Measurements from ENCODE around the gene FOXRED2. TPM values are rescaled to one million over a fixed set of nuclear protein-coding genes. Genes with fewer than 3 reads are reported as not detected.

The FOXRED2 gene
- total and polyA plus RNA-seq, 2 experiments from 2014 or later = 11.5 to 38.3 TPM

DNA sequence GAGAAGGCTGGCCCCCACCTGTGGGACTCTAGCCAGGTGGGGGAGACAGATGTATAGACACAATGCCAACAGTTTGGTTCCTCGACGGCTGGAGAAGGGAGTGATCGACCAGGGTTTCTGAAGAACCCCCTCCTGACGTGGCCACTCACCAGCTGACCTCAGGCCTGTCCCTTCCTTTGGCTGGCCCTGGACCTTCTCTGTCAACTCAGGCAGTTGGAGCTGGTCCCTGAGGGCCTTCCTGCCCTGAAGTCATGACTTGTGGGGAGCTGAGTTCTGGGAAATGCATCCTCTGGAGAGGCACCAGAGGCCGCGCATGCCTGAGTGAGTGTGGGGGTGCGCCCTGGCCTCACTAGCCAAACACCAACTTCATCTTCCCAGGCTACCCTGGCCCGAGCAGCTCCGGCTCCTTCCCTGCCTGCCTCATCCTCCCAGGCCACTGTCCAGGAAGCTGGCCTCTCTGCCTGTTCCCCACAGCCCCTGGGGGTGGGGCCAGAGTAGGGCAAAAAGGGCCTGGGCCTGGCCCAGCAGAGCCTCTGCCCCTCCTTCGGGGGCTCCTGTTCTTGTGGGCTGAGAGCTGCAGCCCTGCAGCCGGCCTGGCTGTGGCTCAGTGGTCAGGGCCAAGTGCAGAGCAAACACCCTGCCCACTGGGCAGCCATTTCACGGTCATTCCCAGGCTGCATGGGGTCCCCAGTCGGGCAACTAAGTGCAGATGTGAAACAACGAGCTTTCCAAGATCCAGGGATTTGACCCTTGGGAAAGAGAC is 49.0 kb downstream of the FOXRED2 start:
- H3K27me3 ChIP-seq (ENCODE audit: insufficient read depth) = no peaks in the 10 kb centered on the region
- Mint-ChIP-seq H3K4me3 (no peak overlapping the region), H3K27ac (no peak overlapping the region), H3K9me3 (no peaks in the 10 kb centered on the region), H3K36me3 (ENCODE audit: low read depth) (peaks cover 2% of the 10 kb centered on the region; the same call in 1 of the 3 replicates), H3K4me1 (peaks cover 35% of the 10 kb centered on the region), H3K27me3 (ENCODE audit: insufficient read depth, low read depth, poor library complexity) (peaks cover 21% of the 10 kb centered on the region)
- H3K4me2 ChIP-seq = peak overlapping the region; percentile 42; the same call in 1 of the 2 replicates
- no peaks in the 10 kb centered on the region for H3K36me3 ChIP-seq (ENCODE audit: insufficient read depth)
- H3K27ac ChIP-seq (ENCODE audit: low read depth) = no peak overlapping the region
- H2AFZ ChIP-seq = peak overlapping the region; percentile 69
- H4K20me1 ChIP-seq (replicated peaks; ENCODE audit: insufficient read depth) = no peaks in the 10 kb centered on the region
- no peak for ATAC-seq
- no peak for DNase-seq (ENCODE audit: low spot score)
- TF ChIP-seq ZNF462 (CRISPR knock-in tag; IDR thresholded peaks at IDR 0.05) = no peak
- TF ChIP-seq EZH2phosphoT487 (IDR thresholded peaks at IDR 0.05; ENCODE audit: unreplicated experiment) = no peak
- peaks cover 27% of the 10 kb centered on the region for H3K4me1 ChIP-seq (ENCODE audit: insufficient read depth)
- no peaks in the 10 kb centered on the region for H3K79me2 ChIP-seq (replicated peaks; ENCODE audit: insufficient read depth)
- peaks cover 20% of the 10 kb centered on the region for H3F3A ChIP-seq (replicated peaks; ENCODE audit: low read depth)
- no peaks in the 10 kb centered on the region for H3K9me2 ChIP-seq (ENCODE audit: insufficient read depth)
- no peak overlapping the region for H3K4me3 ChIP-seq

DNA sequence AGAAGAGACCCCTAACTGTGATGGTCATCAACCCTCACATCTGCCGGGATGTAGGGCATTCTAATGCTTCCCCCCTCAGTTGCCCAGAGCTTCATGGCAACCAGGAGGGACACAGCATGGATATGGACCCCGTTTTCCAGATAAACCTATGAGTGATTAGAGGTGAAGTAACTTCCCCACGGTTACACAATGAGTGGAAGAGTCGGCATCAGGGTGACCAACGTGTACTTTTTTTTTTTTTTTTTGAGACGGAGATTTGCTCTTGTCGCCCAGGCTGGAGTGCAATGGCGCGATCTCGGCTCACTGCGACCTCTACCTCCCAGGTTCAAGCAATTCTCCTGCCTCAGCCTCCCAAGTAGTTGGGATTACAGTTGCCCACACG is 50.4 kb downstream of the FOXRED2 start:
- no peak overlapping the region for H3K4me3 Mint-ChIP-seq
- no peaks in the 10 kb centered on the region for H3K27me3 ChIP-seq (ENCODE audit: insufficient read depth)
- TF ChIP-seq JUNB (IDR thresholded peaks at IDR 0.05; ENCODE audit: unreplicated experiment) (no peak), ZNF114 (CRISPR knock-in tag; IDR thresholded peaks at IDR 0.05) (no peak), EZH2phosphoT487 (IDR thresholded peaks at IDR 0.05; ENCODE audit: unreplicated experiment) (no peak), CREB1 (CRISPR knock-in tag; IDR thresholded peaks at IDR 0.05; ENCODE audit: low read depth) (no peak), NANOG (IDR thresholded peaks at IDR 0.05; ENCODE audit: borderline replicate concordance) (no peak), ZNF331 (CRISPR knock-in tag; IDR thresholded peaks at IDR 0.05; ENCODE audit: low read depth) (no peak)
- TF ChIP-seq, protein P1, sequence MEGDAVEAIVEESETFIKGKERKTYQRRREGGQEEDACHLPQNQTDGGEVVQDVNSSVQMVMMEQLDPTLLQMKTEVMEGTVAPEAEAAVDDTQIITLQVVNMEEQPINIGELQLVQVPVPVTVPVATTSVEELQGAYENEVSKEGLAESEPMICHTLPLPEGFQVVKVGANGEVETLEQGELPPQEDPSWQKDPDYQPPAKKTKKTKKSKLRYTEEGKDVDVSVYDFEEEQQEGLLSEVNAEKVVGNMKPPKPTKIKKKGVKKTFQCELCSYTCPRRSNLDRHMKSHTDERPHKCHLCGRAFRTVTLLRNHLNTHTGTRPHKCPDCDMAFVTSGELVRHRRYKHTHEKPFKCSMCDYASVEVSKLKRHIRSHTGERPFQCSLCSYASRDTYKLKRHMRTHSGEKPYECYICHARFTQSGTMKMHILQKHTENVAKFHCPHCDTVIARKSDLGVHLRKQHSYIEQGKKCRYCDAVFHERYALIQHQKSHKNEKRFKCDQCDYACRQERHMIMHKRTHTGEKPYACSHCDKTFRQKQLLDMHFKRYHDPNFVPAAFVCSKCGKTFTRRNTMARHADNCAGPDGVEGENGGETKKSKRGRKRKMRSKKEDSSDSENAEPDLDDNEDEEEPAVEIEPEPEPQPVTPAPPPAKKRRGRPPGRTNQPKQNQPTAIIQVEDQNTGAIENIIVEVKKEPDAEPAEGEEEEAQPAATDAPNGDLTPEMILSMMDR (conservative IDR thresholded peaks at IDR 0.05; ENCODE audit: low read depth in 2 of 2) = no peak

More for the DNA sequence above, 50.4 kb downstream of the FOXRED2 start:
- ATAC-seq (no peak), DNase-seq (ENCODE audit: low spot score) (no peak)
- no peak overlapping the region for H3K4me3 ChIP-seq
- peak overlapping the region; percentile 22; the same call in 1 of the 2 replicates for H3K27ac Mint-ChIP-seq
- peaks cover 31% of the 10 kb centered on the region for H3K4me1 Mint-ChIP-seq
- H3K27ac ChIP-seq (ENCODE audit: low read depth) = no peak overlapping the region
- no peaks in the 10 kb centered on the region for H4K20me1 ChIP-seq (replicated peaks; ENCODE audit: insufficient read depth)
- no peak overlapping the region for H3K4me2 ChIP-seq
- H3K9me3 Mint-ChIP-seq = no peaks in the 10 kb centered on the region
- H3F3A ChIP-seq (replicated peaks; ENCODE audit: low read depth) = peaks cover 20% of the 10 kb centered on the region
- H3K36me3 ChIP-seq (ENCODE audit: insufficient read depth) = no peaks in the 10 kb centered on the region
- no peak overlapping the region for H2AFZ ChIP-seq
- no peaks in the 10 kb centered on the region for H3K79me2 ChIP-seq (replicated peaks; ENCODE audit: insufficient read depth)
- no peaks in the 10 kb centered on the region for H3K9me2 ChIP-seq (ENCODE audit: insufficient read depth)
- H3K27me3 Mint-ChIP-seq (ENCODE audit: insufficient read depth, low read depth, poor library complexity) = peaks cover 21% of the 10 kb centered on the region
- peaks cover 2% of the 10 kb centered on the region; the same call in 1 of the 3 replicates for H3K36me3 Mint-ChIP-seq (ENCODE audit: low read depth)
- peaks cover 32% of the 10 kb centered on the region for H3K4me1 ChIP-seq (ENCODE audit: insufficient read depth)

Data from GM23338 (cell line).